Panc1 (cell line): ENCODE results near the gene DPYD. TPM values are rescaled to one million over a fixed set of nuclear protein-coding genes. Genes with fewer than 3 reads are reported as not detected.

Experiments used
- ATAC-seq: fragments of 200-7000 bp; cut with Tn5 transposase; 2 replicates; pipeline ENCODE4 v1.9.1; 2020; ENCODE audit warnings: mild to moderate bottlenecking, moderate library complexity
- BruUV-seq: library from RNA; stranded (reverse); fragments of 400-500 nt; replicated peaks from 2 replicates; lab custom pipeline; 2021; lab: Mats Ljungman, UMichigan
- CTCF ChIA-PET: fragments of 300-600 bp; sonication (Branson Sonifier 250); formaldehyde crosslinking; loops from one replicate; lab custom pipeline; 2022; ENCODE audit warnings: antibody characterized with exemption; lab: Charles Lee
- POLR2A ChIA-PET: fragments of 300-600 bp; sonication (Branson Sonifier 250); formaldehyde crosslinking; loops from one replicate; lab custom pipeline; 2022; ENCODE audit warnings: antibody characterized with exemption; lab: Charles Lee
- DNase-seq: peaks from one replicate; pipeline ENCODE4 v3.0.0-alpha.2; 2010; ENCODE audit warnings: low read depth, low spot score
- H3K27ac ChIP-seq: 2 replicates; pipeline ENCODE4 v1.5.1; 2011; ENCODE audit warnings: mild to moderate bottlenecking, low read length, inconsistent platforms
- H3K27me3 ChIP-seq: fragments of 200-500 bp; sonication (Bioruptor generic); 2 replicates; pipeline ENCODE4 v1.6.0; 2014; ENCODE audit warnings: low read length, inconsistent platforms; ENCODE audit not compliant: control insufficient read depth, insufficient read depth
- H3K36me3 ChIP-seq: fragments of 200-500 bp; sonication (Bioruptor generic); 2 replicates; pipeline ENCODE4 v1.5.1; 2014; ENCODE audit warnings: inconsistent platforms, mild to moderate bottlenecking, low read length, moderate library complexity; ENCODE audit not compliant: control insufficient read depth, insufficient read depth
- H3K4me1 ChIP-seq: 2 replicates; pipeline ENCODE4 v1.5.1; 2011; ENCODE audit warnings: inconsistent platforms, mild to moderate bottlenecking, low read length, moderate library complexity; ENCODE audit not compliant: control insufficient read depth, insufficient read depth
- H3K4me3 ChIP-seq, 2 experiments: 2 replicates each; pipeline ENCODE4 v1.5.1; 2011 to 2012; ENCODE audit warnings: low read depth in 2 of 2, low read length in 2 of 2, mild to moderate bottlenecking in 2 of 2, inconsistent platforms in 1 of 2, moderate library complexity in 1 of 2
- H3K9me3 ChIP-seq: fragments of 200-500 bp; sonication (Bioruptor generic); 2 replicates; pipeline ENCODE4 v1.5.1; 2014; ENCODE audit warnings: low read depth, mild to moderate bottlenecking, inconsistent platforms, low read length, moderate library complexity; ENCODE audit not compliant: control insufficient read depth, insufficient read depth
- POLR2AphosphoS5 ChIP-seq: IDR thresholded peaks from 2 replicates; pipeline ENCODE4 v1.6.1; 2012; ENCODE audit warnings: mild to moderate bottlenecking, low read depth, low read length, moderate library complexity
- SIN3A ChIP-seq: IDR thresholded peaks from 2 replicates; pipeline ENCODE4 v1.6.1; 2012; ENCODE audit warnings: low read depth, mild to moderate bottlenecking, low read length, moderate library complexity, borderline replicate concordance; ENCODE audit not compliant: insufficient read depth
- TCF7L2 ChIP-seq: IDR thresholded peaks from 2 replicates; pipeline ENCODE4 v1.6.1; 2011; ENCODE audit warnings: mild to moderate bottlenecking, low read depth, low read length, inconsistent platforms
- in situ Hi-C: cut with HindIII; loops from 2 replicates; pipeline ENCODE4 v1.10.0; 2016; ENCODE audit warnings: low sequenced_read_pairs, low pct_unique_long_range_greater_than_20kb
- intact Hi-C: fragments of 100-400 bp; cut with micrococcal nuclease; formaldehyde crosslinking; loops from one replicate; pipeline ENCODE4 v1.10.0; 2022; ENCODE audit not compliant: unreplicated experiment
- total RNA-seq: library from RNA; stranded (reverse); gene quantifications from one replicate; pipeline ENCODE4 v1.2.1, GENCODE V29; 2021; ENCODE audit not compliant: unreplicated experiment
- TF ChIP-seq, protein P1 (sequence below), 2 experiments: IDR thresholded peaks; 2 replicates each; pipeline ENCODE4 v1.6.1; 2011 to 2012; ENCODE audit warnings: low read depth in 2 of 2, control low read depth in 1 of 2, low read length in 1 of 2, mild to moderate bottlenecking in 1 of 2, moderate library complexity in 1 of 2; ENCODE audit not compliant: insufficient read depth in 1 of 2
- TF ChIP-seq, protein P2 (sequence below): fragments of 450-650 bp; IDR thresholded peaks from 2 replicates; pipeline ENCODE4 v1.5.1; 2017; ENCODE audit warnings: mild to moderate bottlenecking

DPYD gene
- total RNA-seq, 1 experiment from 2014 or later = 2.0 TPM

GRCh38 chr1:97270508-97271307 lies 650.1 kb downstream of the DPYD start:
- no TSS peak for BruUV-seq
- H3K9me3 ChIP-seq = no peaks in the 10 kb centered on the region
- ChIA-PET POLR2A (interaction anchor here (0.6 kb wide), 1 partner anchor 442 kb away, joined by 3 read pairs; no protein-coding TSS in a partner anchor), CTCF (no interaction called here)
- H3K4me1 ChIP-seq = no peaks in the 10 kb centered on the region
- no peak overlapping the region for H3K27ac ChIP-seq
- ATAC-seq = no peak
- TF ChIP-seq, protein P1, sequence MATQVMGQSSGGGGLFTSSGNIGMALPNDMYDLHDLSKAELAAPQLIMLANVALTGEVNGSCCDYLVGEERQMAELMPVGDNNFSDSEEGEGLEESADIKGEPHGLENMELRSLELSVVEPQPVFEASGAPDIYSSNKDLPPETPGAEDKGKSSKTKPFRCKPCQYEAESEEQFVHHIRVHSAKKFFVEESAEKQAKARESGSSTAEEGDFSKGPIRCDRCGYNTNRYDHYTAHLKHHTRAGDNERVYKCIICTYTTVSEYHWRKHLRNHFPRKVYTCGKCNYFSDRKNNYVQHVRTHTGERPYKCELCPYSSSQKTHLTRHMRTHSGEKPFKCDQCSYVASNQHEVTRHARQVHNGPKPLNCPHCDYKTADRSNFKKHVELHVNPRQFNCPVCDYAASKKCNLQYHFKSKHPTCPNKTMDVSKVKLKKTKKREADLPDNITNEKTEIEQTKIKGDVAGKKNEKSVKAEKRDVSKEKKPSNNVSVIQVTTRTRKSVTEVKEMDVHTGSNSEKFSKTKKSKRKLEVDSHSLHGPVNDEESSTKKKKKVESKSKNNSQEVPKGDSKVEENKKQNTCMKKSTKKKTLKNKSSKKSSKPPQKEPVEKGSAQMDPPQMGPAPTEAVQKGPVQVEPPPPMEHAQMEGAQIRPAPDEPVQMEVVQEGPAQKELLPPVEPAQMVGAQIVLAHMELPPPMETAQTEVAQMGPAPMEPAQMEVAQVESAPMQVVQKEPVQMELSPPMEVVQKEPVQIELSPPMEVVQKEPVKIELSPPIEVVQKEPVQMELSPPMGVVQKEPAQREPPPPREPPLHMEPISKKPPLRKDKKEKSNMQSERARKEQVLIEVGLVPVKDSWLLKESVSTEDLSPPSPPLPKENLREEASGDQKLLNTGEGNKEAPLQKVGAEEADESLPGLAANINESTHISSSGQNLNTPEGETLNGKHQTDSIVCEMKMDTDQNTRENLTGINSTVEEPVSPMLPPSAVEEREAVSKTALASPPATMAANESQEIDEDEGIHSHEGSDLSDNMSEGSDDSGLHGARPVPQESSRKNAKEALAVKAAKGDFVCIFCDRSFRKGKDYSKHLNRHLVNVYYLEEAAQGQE (IDR thresholded peaks at IDR 0.05; ENCODE audit: insufficient read depth in 1 of 2, low read depth in 2 of 2, low read length in 1 of 2) = no peak
- TF ChIP-seq POLR2AphosphoS5 (no peak), SIN3A (no peak), TCF7L2 (no peak)
- TF ChIP-seq, protein P2, sequence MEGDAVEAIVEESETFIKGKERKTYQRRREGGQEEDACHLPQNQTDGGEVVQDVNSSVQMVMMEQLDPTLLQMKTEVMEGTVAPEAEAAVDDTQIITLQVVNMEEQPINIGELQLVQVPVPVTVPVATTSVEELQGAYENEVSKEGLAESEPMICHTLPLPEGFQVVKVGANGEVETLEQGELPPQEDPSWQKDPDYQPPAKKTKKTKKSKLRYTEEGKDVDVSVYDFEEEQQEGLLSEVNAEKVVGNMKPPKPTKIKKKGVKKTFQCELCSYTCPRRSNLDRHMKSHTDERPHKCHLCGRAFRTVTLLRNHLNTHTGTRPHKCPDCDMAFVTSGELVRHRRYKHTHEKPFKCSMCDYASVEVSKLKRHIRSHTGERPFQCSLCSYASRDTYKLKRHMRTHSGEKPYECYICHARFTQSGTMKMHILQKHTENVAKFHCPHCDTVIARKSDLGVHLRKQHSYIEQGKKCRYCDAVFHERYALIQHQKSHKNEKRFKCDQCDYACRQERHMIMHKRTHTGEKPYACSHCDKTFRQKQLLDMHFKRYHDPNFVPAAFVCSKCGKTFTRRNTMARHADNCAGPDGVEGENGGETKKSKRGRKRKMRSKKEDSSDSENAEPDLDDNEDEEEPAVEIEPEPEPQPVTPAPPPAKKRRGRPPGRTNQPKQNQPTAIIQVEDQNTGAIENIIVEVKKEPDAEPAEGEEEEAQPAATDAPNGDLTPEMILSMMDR = no peak
- intact Hi-C loops = no loop called here
- H3K27me3 ChIP-seq = no peaks in the 10 kb centered on the region
- in situ Hi-C loops = no loop called here
- H3K36me3 ChIP-seq = no peaks in the 10 kb centered on the region
- DNase-seq = no peak
- no peak overlapping the region for H3K4me3 ChIP-seq

GRCh38 chr1:97265630-97266029 lies 655.2 kb downstream of the DPYD start:
- CTCF ChIA-PET = no interaction called here
- intact Hi-C loops (no loop called here), in situ Hi-C loops (no loop called here)
- Histone ChIP-seq H3K9me3 (no peaks in the 10 kb centered on the region), H3K27ac (no peak overlapping the region), H3K36me3 (no peaks in the 10 kb centered on the region), H3K4me1 (no peaks in the 10 kb centered on the region), H3K4me3 (no peak overlapping the region), H3K27me3 (no peaks in the 10 kb centered on the region)
- TF ChIP-seq POLR2AphosphoS5 = no peak
- TF ChIP-seq TCF7L2 = no peak
- no peak for ATAC-seq
- POLR2A ChIA-PET = no interaction called here
- no TSS peak for BruUV-seq
- DNase-seq = no peak

DNA sequence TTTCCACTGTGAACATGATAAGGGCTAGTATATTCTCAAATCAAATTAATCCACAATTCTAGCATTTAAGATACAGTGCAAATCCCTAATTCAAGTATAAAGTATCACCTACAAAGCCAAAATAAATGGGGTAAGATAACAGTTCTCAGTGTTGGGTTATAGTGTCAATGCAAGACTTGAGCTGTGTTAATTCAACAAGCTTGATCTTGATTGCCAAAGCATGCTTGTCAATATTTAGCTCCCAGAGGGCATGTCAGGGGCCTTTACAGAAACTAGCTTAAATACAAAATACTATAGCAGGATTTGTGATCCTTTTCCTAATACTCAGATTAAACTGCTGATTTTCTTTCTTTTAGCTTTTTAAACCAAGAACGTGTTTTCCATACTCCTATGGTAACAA lies 658.0 kb downstream of the DPYD start:
- H3K27ac ChIP-seq = no peak overlapping the region
- no peaks in the 10 kb centered on the region for H3K27me3 ChIP-seq
- no peaks in the 10 kb centered on the region for H3K36me3 ChIP-seq
- ChIA-PET POLR2A (no interaction called here), CTCF (no interaction called here)
- TF ChIP-seq, protein P2 = no peak
- no peak for TF ChIP-seq TCF7L2
- TF ChIP-seq, protein P1 (IDR thresholded peaks at IDR 0.05; ENCODE audit: insufficient read depth in 1 of 2, low read depth in 2 of 2, low read length in 1 of 2) = no peak
- no peak for TF ChIP-seq POLR2AphosphoS5
- intact Hi-C loops (no loop called here), in situ Hi-C loops (no loop called here)
- H3K9me3 ChIP-seq = no peaks in the 10 kb centered on the region
- no TSS peak for BruUV-seq
- no peak overlapping the region for H3K4me3 ChIP-seq
- no peaks in the 10 kb centered on the region for H3K4me1 ChIP-seq
- ATAC-seq (no peak), DNase-seq (no peak)
